Right kidney (tissue), 9 donors: ENCODE data around the gene ARMC5.
"Not testable (repeated sequence)": the region's sequence is repeated elsewhere in the genome, so short reads cannot be mapped to it uniquely, and the experiment has no call there.

Source experiments
- DNase-seq: peaks from one replicate; pipeline ENCODE4 v3.0.0-alpha.2; 2016
- long read RNA-seq, 8 donors: transcript quantifications; one replicate each; lab custom pipeline, GENCODE V29; 2026

The ARMC5 gene, protein sequence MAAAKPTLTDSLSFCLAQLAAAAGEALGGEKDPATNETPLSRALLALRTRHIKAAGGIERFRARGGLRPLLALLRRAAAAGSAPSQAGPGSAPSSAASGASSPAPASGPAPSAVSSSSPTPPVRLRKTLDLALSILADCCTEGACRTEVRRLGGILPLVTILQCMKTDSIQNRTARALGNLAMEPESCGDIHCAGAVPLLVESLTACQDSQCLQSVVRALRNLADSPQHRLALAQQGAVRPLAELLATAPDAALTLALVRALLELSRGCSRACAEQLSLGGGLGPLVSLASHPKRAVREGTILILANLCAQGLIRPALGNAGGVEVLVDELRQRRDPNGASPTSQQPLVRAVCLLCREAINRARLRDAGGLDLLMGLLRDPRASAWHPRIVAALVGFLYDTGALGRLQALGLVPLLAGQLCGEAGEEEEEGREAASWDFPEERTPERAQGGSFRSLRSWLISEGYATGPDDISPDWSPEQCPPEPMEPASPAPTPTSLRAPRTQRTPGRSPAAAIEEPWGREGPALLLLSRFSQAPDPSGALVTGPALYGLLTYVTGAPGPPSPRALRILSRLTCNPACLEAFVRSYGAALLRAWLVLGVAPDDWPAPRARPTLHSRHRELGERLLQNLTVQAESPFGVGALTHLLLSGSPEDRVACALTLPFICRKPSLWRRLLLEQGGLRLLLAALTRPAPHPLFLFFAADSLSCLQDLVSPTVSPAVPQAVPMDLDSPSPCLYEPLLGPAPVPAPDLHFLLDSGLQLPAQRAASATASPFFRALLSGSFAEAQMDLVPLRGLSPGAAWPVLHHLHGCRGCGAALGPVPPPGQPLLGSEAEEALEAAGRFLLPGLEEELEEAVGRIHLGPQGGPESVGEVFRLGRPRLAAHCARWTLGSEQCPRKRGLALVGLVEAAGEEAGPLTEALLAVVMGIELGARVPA
- long read RNA-seq, donor 1, full-length matches to known transcripts = 9 of 14 reads
- long read RNA-seq, donor 1, partial matches to known transcripts = 5 of 14 reads
- long read RNA-seq, donor 1, other reads (novel, unspliced or antisense) = 0 of 14 reads
- long read RNA-seq, donor 2, partial matches to known transcripts = 0 of 1 reads
- long read RNA-seq, donor 2, other reads (novel, unspliced or antisense) = 0 of 1 reads
- long read RNA-seq, donor 3, full-length matches to known transcripts = 5 of 10 reads
- long read RNA-seq, donor 3, partial matches to known transcripts = 5 of 10 reads
- long read RNA-seq, donor 3, other reads (novel, unspliced or antisense) = 0 of 10 reads
- long read RNA-seq, donor 4, full-length matches to known transcripts = 8 of 8 reads
- long read RNA-seq, donor 4, partial matches to known transcripts = 0 of 8 reads
- long read RNA-seq, donor 4, other reads (novel, unspliced or antisense) = 0 of 8 reads
- long read RNA-seq, donor 5, full-length matches to known transcripts = 7 of 7 reads
- long read RNA-seq, donor 5, partial matches to known transcripts = 0 of 7 reads
- long read RNA-seq, donor 5, other reads (novel, unspliced or antisense) = 0 of 7 reads
- long read RNA-seq, donor 6, full-length matches to known transcripts = 7 of 7 reads
- long read RNA-seq, donor 6, partial matches to known transcripts = 0 of 7 reads
- long read RNA-seq, donor 6, other reads (novel, unspliced or antisense) = 0 of 7 reads
- long read RNA-seq, donor 7 = 0 reads
- long read RNA-seq, donor 8, partial matches to known transcripts = 0 of 3 reads
- long read RNA-seq, donor 8, other reads (novel, unspliced or antisense) = 0 of 3 reads

DNA sequence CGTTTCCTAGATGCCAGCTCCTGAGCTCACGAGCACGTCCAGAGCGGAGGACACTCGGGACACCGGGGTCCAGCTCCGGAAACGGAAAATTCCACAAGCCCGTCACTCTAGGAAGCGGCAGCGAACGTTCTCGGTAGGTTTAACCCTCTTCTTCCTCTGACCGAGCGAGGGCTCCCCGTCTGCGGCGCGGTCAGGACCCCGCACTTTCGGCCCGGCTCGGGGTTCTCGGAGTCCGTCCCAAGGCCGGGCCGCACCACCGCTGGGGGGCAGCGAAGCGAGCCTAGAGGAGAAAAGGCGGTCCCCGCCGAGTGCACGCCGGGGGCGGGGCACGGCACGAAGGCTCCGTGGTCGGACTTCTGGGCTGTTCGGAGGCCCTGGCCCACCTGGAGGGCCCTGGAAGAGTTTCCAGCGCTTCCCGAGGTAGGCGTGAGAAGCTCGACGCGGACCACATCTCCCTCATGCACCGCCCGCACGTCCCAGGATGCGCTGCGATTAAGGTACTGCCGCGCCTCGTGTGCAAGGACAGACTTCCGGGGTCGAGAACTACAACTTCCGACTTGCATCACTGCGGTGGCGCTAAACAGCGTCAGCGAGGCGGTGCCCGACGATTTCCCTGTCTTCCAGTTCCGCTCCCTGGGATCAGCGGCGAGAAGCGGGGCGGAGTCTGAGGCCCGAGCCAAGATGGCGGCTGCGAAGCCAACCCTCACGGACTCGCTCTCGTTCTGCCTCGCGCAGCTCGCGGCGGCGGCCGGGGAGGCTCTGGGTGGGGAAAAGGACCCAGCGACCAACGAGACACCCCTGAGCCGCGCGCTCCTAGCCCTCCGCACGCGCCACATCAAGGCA is at the start of gene ARMC5:
TSS of gene ARMC5 (plus strand) at position 658 of the 843 bp plus-strand sequence. CDS start at position 682, 24 bp downstream.
- peak; percentile 100 for DNase-seq

DNA sequence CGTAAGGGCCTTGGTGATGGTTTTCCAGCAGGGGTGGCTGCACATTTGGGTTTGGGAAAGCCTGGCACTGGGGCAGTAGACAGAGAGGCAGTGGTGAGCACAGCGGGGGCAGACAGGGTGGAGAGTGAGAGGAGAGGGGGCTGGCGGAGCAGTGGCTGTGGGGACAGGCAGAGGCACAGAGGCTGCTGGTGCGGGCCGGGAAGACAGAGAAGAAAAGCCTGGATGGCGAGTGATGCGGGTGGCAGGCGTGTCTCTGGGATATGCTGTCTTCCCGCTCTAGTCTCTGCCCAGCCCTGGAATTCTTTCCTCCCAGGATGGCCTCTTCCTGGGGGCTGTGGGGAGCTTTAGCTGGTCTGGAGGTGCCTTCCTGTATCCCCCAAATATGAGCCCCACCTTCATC is 49.2 kb upstream of the ARMC5 start:
- DNase-seq = no peak

DNA sequence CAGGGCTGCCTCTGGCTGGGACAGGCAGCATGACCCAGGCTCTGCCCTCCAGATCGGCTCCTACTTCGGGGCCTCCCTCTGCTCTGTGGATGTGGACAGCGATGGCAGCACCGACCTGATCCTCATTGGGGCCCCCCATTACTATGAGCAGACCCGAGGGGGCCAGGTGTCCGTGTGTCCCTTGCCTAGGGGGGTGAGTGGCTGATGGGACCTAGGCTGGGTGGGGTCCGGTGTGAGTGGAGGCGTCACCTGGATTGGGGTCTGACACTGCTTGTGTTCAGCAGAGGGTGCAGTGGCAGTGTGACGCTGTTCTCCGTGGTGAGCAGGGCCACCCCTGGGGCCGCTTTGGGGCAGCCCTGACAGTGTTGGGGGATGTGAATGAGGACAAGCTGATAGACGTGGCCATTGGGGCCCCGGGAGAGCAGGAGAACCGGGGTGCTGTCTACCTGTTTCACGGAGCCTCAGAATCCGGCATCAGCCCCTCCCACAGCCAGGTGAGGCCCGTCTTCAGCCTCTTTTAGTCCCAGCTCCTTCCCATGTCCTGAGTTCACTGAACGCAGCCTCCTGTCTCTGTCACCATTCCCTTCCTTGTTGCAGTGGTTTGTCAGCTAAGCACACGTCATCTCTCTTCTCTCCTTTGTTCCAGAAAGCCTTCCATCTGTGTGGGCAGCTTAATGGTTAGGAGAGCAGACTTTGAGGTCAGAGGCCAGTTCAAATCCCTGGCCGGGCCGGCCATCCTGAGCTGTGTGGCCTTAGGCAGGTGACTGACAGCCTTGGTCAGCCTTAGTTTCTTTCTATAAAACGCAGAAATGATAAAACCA is 48.1 kb upstream of the ARMC5 start:
- DNase-seq = no peak

DNA sequence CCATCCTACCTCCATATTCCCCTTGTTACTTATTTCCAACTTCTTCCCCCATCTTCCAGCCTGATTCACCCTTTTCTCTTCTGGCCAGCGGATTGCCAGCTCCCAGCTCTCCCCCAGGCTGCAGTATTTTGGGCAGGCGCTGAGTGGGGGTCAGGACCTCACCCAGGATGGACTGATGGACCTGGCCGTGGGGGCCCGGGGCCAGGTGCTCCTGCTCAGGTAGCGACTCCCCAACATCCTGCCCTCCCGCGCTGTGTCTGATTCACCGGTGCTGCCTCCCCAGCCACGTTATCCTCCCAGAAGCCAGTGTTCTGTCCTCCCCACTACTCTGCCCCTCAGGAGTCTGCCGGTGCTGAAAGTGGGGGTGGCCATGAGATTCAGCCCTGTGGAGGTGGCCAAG is 46.6 kb upstream of the ARMC5 start:
- DNase-seq = no peak

DNA sequence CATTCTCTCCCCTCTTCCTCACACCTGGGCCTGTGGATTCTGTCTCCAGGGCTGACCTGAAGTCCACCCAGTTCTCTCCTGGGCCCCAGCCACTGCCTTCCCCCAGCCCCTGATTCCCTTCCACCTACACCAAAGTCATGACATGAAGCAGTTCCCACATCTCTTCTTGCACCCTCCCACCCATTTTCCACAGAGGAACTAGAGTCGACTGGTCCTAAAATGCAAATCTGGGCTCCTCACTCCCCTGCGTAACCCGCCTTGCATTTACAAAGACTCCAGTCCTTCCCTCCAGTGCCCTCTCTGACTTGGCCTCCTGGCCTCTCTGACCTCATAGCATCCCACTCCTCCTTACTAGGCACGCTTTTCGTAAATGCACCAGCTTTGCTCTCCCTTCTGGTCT is 45.9 kb upstream of the ARMC5 start:
- no peak for DNase-seq

DNA sequence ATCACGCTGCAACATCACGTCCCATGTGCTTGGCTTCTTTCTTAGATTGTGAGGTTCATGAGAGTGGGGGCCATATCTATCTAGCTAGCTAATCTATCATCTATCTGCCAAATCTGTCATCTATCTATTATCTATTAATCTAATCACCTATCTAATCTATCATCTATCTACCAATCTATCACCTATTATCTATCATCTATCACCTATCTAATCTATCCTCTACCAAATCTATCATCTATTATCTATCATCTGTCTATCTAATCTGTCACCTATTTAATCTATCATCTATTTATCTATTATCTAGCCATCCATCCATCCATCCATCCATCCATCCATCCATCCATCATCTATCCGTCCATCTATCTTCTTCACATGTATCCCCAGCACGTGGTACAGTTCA is 45.4 kb upstream of the ARMC5 start:
- no peak for DNase-seq

DNA sequence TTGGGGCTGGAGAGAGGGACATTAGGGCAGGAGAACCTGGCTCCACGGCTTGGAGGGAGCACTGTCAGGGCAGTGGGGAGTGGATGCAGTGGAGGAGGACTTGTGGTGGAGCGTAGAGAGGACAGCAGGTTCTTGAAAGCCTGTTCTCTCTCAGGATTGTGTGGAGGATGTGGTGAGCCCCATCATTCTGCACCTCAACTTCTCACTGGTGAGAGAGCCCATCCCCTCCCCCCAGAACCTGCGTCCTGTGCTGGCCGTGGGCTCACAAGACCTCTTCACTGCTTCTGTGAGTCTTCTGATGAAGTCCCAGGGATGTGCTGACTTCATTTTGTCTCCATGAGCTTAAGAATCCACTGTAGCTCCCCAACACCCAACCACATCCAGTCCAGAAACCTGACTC is 44.6 kb upstream of the ARMC5 start:
- no peak for DNase-seq

DNA sequence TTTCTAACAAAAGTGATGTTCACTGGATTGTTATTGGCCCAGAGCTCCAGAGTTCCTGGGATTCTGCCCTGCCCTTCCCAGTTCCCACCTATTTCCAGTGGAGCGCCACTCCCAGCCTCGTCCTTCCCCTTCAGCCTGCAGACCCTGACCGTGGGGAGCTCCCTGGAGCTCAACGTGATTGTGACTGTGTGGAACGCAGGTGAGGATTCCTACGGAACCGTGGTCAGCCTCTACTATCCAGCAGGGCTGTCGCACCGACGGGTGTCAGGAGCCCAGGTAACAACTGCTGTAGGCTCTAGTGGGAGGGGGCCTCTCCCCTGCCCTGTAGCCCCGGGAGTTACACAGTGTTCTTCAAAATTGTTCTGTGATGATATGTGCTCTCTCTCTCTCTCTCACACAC is 42.9 kb upstream of the ARMC5 start:
- DNase-seq = no peak

DNA sequence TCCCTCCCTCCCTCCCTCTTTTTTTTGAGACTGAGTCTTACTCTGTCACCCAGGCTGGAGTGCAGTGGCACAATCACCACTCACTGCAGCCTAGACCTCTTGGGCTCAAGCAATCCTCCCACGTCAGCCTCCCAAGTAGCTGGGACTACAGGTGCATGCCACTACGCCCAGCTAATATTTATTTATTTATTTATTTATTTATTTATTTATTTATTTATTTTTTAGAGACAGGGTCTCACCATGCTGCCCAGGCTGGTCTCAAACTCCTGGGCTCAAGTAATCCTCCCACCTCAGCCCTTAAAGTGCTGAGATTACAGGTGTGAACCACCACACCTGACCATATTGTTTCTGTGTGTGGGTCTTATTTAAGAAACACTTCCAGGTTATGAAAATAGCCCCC is 42.3 kb upstream of the ARMC5 start:
- not testable (repeated sequence) for DNase-seq

DNA sequence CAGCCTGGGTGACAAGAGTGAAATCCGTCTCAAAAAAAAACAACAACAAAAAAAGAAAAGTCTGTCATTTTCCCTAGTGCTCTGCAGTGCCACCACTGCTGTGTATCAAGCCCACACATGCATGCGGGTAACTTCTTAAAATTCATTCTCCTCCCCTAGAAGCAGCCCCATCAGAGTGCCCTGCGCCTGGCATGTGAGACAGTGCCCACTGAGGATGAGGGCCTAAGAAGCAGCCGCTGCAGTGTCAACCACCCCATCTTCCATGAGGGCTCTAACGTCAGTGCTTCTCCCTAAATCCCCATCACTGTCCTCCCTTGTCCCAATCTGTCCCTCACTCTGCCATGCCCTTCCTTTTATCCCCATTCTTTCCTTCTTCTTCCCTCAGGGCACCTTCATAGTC is 41.4 kb upstream of the ARMC5 start:
- no peak for DNase-seq

DNA sequence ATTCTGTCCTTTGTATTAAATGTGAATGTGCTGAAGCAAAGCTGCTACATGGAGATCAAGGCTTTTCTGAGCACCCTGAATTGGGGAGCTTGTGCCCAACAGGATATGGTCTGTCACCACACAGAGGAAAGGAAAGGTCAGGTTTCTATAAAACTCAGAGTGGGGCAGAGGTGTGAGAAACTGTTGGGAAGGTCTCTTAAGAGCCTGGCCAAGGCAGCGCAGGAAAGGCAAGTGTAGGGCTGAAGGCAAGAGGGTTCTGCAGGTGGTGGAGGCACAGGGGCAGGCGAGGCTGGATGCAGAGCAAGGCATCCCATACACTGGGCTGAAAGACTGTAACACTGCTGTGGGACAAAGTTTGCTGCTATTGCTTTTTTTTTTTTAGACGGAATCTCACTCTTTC is 39.3 kb upstream of the ARMC5 start:
- no peak for DNase-seq

DNA sequence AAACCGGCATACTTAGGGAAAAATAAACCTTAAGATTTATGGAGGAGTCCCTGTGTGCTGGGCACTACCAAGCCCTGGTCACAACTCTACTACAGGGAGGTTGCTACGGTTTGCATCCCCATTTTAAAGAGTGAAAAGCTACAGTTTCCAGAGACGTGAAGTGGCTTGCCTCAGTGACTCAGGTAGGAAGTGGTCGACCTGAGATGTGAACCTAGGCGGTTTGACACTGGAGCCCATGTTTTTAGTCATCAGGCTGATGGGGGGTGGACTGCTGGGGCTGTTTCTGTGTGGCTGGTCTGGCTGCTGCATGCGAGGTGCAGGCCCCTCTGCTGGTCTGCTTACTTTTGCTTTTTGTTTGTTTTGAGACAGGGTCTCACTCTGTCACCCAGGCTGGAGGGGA is 37.7 kb upstream of the ARMC5 start:
- DNase-seq = no peak

DNA sequence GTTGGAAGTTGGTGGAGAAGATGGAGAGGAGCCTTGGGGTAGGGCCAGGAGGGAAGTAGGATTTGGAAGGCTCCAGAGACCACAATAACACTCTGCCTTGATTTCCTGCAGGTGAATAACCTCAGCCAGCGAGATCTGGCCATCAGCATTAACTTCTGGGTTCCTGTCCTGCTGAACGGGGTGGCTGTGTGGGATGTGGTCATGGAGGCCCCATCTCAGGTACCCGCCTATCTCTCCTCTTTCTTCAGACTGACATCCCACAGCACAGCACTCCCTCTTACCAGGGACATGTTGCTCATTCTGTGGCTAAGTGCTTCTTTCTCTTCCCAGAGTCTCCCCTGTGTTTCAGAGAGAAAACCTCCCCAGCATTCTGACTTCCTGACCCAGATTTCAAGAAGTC is 36.1 kb upstream of the ARMC5 start:
- no peak for DNase-seq

DNA sequence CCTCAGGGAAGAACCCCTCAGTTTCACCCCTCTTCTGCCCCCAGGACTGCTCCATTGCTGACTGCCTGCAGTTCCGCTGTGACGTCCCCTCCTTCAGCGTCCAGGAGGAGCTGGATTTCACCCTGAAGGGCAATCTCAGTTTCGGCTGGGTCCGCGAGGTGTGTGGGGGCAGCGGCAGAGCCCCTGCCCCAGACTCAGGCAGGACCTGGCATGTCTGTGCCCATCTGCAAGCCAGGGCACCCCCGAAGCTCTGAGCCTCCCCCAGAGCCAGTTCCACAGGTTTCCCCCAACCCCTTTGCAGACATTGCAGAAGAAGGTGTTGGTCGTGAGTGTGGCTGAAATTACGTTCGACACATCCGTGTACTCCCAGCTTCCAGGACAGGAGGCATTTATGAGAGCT is 35.5 kb upstream of the ARMC5 start:
- no peak for DNase-seq

DNA sequence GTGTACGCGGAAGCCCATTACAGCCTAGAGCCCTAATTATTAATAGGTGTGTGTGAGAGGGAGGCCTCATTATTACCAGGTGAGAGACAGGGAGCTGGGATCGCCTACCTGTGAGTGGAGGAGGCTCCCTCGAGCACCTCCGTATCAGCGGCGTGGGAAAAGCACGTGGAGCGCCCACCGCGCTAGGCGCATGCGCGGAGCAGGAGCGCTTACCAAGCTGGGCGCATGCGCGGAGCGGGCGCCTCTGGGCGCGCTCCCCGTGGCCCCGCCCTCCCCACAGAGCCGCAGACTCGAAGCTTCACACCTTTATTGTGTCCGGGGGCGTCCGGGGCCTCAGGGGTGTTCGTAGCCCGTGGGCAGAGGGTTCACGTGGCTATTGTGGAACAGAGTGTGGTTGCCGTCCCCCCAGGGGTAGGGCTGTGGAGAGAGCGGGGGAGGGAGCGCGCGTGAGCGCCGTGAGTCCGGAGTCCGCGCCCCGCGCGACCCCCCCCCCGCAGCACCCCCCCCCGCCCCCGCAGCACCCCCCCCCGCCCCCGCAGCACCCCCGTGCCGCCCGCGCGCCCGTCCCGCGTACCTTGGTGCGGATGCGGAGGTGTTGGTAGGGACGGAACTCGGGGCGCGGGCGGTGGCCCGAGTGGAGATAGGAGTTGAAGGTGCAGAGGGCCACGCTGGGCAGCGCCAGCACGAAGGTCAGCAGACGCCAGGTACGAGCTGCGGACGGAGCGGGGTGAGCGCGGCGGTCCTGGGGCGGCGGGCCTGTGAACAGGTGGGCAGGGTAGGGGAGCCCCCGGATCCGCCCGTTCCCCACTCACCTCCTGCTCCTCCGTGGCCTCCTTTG is 31.6 kb upstream of the ARMC5 start:
- peak; percentile 68 for DNase-seq

DNA sequence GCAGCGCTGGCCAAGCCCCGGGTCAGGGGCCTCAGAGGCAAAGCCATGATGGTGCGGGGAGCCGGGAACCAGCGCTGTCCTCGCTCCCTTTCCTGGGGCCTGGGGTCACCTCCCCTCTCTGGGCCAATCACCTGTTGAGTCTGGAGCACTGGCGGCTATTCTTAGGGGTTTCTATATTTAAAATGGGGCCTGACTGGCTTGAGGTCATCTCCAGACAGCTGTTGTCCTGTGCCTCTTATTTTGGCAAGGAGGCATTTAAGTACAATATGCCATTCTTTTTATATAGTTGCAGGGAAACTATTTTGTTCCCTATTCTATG is 31.1 kb upstream of the ARMC5 start, which contains the start of gene COX6A2:
TSS of gene COX6A2 (minus strand) at position 82 of the 319 bp plus-strand sequence. CDS start at position 47, 35 bp downstream.
- no peak for DNase-seq

DNA sequence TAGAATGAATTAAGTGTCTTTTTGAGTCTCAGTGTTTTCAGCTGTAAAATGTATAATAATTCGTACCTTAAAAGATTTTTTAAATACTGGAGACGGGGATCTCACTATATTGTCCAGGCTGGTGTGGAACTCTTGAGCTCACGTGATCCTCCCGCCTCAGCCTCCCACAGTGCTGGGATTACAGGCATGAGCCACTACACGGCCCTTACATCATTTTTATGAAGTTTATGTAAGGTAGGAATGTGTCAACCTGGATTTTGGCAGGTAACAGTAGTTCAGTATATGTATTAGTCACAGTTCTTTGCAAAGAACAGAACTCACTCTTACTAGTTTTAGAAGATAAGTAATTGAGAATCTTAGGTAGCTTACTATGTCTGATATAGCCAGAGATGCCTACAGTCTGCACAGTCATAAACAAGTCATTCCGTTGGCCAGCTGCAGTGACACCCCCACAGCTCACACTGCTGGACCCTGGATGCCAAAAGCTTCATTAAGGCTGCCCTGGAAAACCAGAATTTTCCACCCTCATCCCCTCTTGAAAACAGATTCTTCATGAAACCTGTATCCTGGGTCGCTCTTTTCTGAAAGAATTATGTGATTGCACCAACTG is 30.6 kb upstream of the ARMC5 start:
- no peak for DNase-seq

DNA sequence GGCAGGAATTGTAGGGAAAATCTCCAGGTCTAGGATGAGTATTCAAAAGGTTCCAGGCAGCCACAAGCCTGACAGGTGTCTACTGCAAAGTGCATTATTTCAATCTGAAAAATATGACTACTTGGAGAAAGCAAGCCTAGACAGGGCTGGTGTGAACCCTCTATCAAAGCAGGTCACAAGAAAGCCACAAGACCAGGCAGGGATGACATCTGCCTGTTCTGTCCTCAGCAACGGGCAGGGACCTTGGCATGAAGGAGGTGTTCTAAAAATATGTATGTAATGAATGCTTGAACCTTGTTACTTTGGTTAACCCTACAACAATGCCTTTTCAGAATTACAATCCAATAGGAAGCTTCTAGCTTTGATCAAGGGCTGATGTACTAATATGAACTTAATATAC is 30.0 kb upstream of the ARMC5 start:
- DNase-seq = no peak
